ENCODE data around the gene GPX4. TPM values are rescaled to one million over a fixed set of nuclear protein-coding genes. Genes with fewer than 3 reads are reported as not detected.

Gene GPX4
- total and polyA plus RNA-seq, 2 of the 13 experiments (the other 11 are each of a cell fraction or from before 2014, with no cell fraction given): 535 to 613 TPM

DNA sequence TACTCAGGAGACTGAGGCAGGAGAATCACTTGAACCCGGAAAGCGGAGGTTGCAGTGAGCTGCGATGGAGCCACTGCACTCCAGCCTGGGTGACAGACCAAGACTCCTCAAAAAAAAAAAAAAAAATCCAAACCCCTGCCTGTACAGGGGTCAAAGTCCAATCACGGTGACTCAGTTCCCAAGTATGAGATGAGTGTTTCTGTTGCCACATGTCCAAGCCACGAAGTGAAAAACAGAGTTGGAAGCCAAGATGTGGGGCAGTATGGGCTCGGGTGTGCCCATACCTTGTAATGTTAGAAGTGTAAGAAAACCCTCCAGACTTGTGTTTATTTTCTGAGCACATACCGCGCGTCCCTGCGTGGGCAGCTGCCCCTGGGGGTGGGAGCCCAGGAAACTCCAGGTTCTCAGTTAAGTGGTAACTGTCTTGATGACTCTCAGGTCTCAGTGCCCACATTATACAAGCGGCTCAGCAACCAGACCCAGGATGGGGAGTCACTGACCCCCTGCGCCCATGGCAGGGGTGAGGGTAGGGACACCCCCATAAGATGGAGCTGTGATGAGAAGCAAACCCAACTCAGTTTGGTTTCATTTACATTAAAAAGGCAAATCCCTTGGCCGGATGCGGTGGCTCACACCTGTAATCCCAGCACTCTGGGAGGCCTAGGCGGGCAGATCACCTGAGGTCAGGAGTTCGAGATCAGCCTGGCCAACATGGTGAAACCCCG is 1.2 kb upstream of the GPX4 start (continued):
- TF ChIP-seq SP1 (IDR thresholded peaks at IDR 0.05) (no peak), SP1 (CRISPR knock-in tag; IDR thresholded peaks at IDR 0.05) (no peak; the same call in 1 of the 2 replicates), EZH2 (conservative IDR thresholded peaks at IDR 0.05; ENCODE audit: low read depth, low read length) (no peak), CCAR2 (optimal IDR thresholded peaks at IDR 0.05; ENCODE audit: low read depth, low read length) (no peak), SKI (IDR thresholded peaks at IDR 0.05; ENCODE audit: partially characterized antibody) (no peak), SOX5 (CRISPR knock-in tag; IDR thresholded peaks at IDR 0.05; ENCODE audit: borderline replicate concordance) (peak; percentile 38; the same call in 1 of the 2 replicates), ZNF234 (CRISPR knock-in tag; conservative IDR thresholded peaks at IDR 0.05) (no peak), HIVEP1 (CRISPR knock-in tag; IDR thresholded peaks at IDR 0.05) (no peak), ZNF572 (CRISPR knock-in tag; IDR thresholded peaks at IDR 0.05) (no peak), PRMT3 (CRISPR knock-in tag; IDR thresholded peaks at IDR 0.05; ENCODE audit: borderline replicate concordance, low read depth) (no peak), ZNF510 (CRISPR knock-in tag; IDR thresholded peaks at IDR 0.05; ENCODE audit: low read depth) (no peak), ZNF331 (CRISPR knock-in tag; IDR thresholded peaks at IDR 0.05) (no peak; the same call in 1 of the 2 replicates), SP4 (CRISPR knock-in tag; IDR thresholded peaks at IDR 0.05) (no peak), WIZ (CRISPR knock-in tag; IDR thresholded peaks at IDR 0.05) (no peak), HNF4A (CRISPR knock-in tag; IDR thresholded peaks at IDR 0.05) (peak; percentile 70), ZC3H13 (CRISPR knock-in tag; IDR thresholded peaks at IDR 0.05) (no peak), ZNF33B (CRISPR knock-in tag; IDR thresholded peaks at IDR 0.05) (no peak), SOX6 (IDR thresholded peaks at IDR 0.05) (no peak), SOX6 (CRISPR knock-in tag; IDR thresholded peaks at IDR 0.05) (no peak), FOSL2 (CRISPR knock-in tag; IDR thresholded peaks at IDR 0.05) (peak; percentile 98), MAF1 (CRISPR knock-in tag; IDR thresholded peaks at IDR 0.05; ENCODE audit: borderline replicate concordance) (no peak), RNF2 (conservative IDR thresholded peaks at IDR 0.05; ENCODE audit: low read depth) (no peak), MXD3 (CRISPR knock-in tag; IDR thresholded peaks at IDR 0.05) (no peak; the same call in 1 of the 2 replicates), ZNF839 (CRISPR knock-in tag; IDR thresholded peaks at IDR 0.05; ENCODE audit: borderline replicate concordance) (no peak), ZBTB42 (CRISPR knock-in tag; IDR thresholded peaks at IDR 0.05) (no peak), IKZF5 (CRISPR knock-in tag; IDR thresholded peaks at IDR 0.05) (no peak), TCF12 (IDR thresholded peaks at IDR 0.05) (no peak), TCF12 (CRISPR knock-in tag; IDR thresholded peaks at IDR 0.05) (no peak), ZBTB7A (CRISPR knock-in tag; IDR thresholded peaks at IDR 0.05) (no peak), ZNF878 (CRISPR knock-in tag; IDR thresholded peaks at IDR 0.05) (no peak), SCMH1 (CRISPR knock-in tag; IDR thresholded peaks at IDR 0.05; ENCODE audit: borderline replicate concordance) (no peak)
- TF ChIP-seq, protein P1, sequence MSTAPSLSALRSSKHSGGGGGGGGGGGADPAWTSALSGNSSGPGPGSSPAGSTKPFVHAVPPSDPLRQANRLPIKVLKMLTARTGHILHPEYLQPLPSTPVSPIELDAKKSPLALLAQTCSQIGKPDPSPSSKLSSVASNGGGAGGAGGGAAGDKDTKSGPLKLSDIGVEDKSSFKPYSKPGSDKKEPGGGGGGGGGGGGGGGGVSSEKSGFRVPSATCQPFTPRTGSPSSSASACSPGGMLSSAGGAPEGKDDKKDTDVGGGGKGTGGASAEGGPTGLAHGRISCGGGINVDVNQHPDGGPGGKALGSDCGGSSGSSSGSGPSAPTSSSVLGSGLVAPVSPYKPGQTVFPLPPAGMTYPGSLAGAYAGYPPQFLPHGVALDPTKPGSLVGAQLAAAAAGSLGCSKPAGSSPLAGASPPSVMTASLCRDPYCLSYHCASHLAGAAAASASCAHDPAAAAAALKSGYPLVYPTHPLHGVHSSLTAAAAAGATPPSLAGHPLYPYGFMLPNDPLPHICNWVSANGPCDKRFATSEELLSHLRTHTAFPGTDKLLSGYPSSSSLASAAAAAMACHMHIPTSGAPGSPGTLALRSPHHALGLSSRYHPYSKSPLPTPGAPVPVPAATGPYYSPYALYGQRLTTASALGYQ (CRISPR knock-in tag; IDR thresholded peaks at IDR 0.05): no peak
